HTERT RPE-1 (cell line): Measurements from ENCODE around the gene CEMIP2.
"Not testable (repeated sequence)": the region's sequence is repeated elsewhere in the genome, so short reads cannot be mapped to it uniquely, and the experiment has no call there.

Experiments used
- in situ Hi-C: fragments of 300-500 bp; cut with MboI; formaldehyde crosslinking; loops from 4 replicates; pipeline ENCODE4 v1.14.3; 2020; ENCODE audit warnings: low sequenced_read_pairs

Gene CEMIP2, protein sequence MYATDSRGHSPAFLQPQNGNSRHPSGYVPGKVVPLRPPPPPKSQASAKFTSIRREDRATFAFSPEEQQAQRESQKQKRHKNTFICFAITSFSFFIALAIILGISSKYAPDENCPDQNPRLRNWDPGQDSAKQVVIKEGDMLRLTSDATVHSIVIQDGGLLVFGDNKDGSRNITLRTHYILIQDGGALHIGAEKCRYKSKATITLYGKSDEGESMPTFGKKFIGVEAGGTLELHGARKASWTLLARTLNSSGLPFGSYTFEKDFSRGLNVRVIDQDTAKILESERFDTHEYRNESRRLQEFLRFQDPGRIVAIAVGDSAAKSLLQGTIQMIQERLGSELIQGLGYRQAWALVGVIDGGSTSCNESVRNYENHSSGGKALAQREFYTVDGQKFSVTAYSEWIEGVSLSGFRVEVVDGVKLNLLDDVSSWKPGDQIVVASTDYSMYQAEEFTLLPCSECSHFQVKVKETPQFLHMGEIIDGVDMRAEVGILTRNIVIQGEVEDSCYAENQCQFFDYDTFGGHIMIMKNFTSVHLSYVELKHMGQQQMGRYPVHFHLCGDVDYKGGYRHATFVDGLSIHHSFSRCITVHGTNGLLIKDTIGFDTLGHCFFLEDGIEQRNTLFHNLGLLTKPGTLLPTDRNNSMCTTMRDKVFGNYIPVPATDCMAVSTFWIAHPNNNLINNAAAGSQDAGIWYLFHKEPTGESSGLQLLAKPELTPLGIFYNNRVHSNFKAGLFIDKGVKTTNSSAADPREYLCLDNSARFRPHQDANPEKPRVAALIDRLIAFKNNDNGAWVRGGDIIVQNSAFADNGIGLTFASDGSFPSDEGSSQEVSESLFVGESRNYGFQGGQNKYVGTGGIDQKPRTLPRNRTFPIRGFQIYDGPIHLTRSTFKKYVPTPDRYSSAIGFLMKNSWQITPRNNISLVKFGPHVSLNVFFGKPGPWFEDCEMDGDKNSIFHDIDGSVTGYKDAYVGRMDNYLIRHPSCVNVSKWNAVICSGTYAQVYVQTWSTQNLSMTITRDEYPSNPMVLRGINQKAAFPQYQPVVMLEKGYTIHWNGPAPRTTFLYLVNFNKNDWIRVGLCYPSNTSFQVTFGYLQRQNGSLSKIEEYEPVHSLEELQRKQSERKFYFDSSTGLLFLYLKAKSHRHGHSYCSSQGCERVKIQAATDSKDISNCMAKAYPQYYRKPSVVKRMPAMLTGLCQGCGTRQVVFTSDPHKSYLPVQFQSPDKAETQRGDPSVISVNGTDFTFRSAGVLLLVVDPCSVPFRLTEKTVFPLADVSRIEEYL (N-terminal part only)

GRCh38 chr9:71768388-71769174 is at the start of gene CEMIP2:
Gene CEMIP2 (minus strand): TSS chr9:71768513. CDS start chr9:71750373, 18,140 bp downstream.
- in situ Hi-C loops, result no loop called here

GRCh38 chr9:71816916-71817451 is 48.7 kb upstream of the CEMIP2 start:
- in situ Hi-C loops, result no loop called here

DNA sequence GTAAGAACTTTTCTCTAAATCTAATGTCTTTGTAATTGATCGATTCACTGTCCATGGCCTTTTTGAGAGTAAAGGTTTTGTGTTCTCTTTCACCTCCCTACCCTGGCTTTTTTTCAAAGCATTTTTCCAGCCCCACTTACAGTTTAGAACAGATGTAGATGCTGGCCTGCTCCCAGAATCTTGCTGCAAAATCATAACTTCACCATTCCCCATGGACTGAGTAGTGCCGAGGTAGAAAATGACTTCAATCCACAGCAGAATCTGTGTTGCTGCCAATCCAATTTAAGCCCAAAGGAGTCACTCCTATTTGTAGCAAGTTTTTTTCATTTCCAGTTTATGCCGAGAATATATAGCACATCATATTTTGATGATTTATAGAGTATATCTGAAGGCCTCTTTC is 46.5 kb upstream of the CEMIP2 start:
- in situ Hi-C loops, result no loop called here

DNA sequence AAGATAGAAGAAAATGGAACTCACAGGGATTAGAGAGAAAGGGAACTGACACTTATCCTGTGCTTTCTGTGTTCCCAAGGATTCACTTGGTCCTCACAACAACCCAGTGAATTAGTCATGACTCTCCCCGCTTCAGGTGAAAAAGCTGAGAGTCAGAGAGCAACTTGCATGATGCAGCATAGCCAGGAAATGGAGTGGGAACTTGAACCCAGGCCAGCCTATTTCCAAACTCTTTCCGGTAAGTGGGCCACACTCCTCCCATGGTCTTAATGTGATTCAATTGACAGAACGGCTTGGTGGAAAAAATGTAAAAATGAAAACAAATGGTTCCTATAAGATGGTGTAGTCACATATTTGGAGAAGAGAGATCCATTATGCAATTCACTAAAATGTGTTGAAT is 45.9 kb upstream of the CEMIP2 start:
- in situ Hi-C loops, result no loop called here

- in situ Hi-C loops, result no loop called here
These were observed 44.1 kb upstream of the CEMIP2 start for GRCh38 chr9:71812385-71812784.

DNA sequence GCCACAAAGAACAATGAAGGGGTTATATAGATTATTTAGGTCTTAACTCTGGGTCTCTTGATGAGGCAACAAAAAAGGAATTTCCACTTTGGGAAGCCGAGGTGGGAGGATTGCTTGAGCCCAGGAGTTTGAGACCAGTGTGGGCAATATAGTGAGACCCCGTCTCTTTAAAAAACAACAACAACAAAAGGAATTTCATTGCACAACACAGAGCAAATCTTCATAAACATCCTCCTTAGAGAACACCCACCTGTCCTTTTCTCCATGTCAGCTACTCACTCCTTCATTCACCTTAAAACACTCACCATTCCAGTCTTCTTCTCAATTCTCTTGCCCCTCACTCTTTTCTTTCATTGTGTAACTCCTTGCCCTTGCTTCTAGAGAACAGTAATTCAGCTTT is 39.8 kb upstream of the CEMIP2 start:
- in situ Hi-C loops, result no loop called here

GRCh38 chr9:71806901-71807307 is 38.6 kb upstream of the CEMIP2 start:
- in situ Hi-C loops, result no loop called here

DNA sequence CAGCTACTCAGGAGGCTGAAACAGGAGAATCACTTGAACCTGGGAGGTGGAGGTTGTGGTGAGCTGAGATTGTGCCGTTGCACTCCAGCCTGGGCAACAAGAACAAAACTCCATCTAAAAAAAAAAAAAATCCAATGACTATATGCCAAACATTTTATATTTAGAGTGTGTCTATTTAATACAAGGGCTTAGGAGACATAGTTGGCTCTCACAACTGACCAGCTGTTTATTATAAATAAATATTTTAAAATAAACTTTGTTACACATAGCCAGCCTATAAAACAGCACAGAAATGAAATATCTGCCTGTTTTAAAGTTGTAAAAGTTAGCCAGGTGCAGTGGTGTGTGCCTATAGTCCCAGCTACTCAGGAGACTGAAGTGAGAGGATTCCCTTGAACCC is 36.8 kb upstream of the CEMIP2 start:
- in situ Hi-C loops, result not testable (repeated sequence)

DNA sequence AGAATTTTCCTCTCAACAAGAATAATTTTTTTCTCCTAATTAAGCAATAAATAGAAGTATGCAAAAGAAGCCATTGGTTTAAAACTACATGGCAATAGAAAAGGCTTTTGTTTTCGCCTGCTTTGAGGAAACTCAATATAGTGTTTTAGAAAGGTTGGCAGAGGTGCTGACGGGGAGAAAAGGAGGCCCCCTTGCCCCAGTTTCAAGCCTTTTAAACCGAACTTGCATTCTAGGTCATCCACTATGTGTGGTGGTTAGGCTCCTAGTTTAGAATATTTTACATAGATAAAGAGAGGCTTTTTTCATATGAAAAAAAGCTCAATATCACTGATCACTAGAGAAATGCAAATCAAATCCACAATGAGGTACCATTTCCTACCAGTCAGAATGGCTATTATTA is 33.5 kb upstream of the CEMIP2 start:
- in situ Hi-C loops, result no loop called here

DNA sequence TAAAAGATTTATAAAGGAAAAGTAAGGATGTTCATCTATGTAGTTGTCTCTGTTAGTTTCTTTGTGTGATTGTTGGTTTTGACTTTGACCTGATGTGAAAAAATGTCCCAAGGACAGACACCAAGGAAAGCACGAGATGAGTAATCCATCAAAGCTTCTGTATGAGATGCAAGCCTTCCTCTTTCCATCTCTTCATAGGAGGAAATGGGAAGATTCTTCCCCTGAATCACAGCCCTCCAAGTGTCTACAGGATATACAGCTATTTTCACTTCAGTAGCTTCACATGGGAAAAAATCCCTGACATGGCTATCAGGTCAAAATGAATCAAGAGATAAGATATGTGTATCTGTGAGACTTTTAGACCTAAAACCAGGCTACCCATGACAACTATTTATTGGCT is 29.0 kb upstream of the CEMIP2 start:
- in situ Hi-C loops, result no loop called here

GRCh38 chr9:71796100-71796767 is 27.9 kb upstream of the CEMIP2 start:
- in situ Hi-C loops, result no loop called here

- in situ Hi-C loops, result no loop called here
These were observed 26.9 kb upstream of the CEMIP2 start for GRCh38 chr9:71795097-71795813.

DNA sequence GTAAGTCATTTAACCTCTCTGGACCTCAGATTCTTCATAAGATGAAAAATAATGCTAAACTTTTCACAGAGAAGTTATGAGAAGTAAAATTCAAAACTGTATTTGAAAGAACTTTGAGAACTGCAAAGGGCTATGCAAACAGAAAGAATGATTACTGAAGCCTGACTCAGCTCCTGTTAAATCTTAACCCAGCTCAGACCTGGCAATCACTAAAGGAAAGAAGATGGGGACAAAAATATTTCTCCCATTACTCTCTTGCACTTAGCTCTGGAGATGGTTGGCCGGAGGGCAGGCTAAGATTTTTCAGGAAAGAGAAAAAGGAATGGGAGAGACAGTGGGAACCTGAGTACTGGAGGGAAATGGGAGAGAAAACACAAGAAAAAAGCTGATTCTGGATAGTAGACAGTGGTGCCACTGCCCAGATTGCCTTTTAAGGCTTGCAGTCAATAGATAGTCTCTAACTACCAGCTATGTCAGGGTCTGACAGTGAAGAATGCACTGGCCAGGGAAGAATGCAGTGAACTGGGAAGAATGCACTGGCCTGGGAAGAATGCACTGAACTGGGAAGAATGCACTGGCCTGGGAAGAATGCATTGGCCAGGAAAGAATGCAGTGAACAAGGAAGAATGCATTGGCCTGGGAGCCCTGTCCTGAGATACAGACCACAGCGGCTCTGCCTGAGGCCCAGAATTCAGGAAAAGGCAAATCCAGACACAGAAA is 25.2 kb upstream of the CEMIP2 start:
- in situ Hi-C loops, result no loop called here

DNA sequence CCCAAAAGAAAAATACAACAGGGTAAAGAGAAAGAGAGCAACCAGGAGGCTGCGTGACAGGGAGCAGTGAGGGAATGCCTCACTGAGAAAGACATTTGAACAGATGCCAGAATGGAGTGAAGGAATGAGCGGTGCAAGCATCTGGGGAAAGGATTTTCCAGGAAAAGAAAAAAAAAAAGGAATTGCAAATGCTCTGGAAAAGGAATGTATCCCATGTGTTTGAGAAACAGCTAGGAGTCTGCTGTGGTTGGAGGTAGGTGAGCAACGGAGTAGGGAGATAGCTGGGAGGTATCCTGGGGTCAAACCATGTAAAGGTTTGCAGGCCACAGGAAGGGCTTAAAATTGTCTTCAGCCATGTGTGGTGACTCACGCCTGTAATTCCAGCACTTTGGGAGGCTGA is 23.6 kb upstream of the CEMIP2 start:
- in situ Hi-C loops, result no loop called here

GRCh38 chr9:71790296-71790695 is 22.0 kb upstream of the CEMIP2 start:
- in situ Hi-C loops, result no loop called here

DNA sequence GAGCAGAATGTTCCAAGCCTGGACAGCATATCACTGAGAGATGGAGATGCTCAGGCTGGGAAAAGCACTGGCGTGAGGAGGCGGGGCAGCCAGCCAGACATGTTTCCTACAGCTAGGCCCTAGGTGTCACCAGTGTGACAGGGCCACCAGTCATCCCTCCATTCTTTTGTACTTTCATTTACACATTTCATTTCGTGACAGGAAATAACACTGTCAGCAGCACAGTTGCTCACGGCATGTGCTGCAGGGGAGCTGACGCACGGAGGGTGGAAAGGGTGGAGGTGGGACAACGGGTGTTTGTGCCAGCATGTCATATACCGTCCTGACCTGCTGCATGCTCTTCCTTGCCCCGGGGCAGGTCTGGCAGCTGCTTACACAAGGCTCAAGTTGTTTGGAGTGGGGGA is 14.8 kb upstream of the CEMIP2 start:
- in situ Hi-C loops, result no loop called here

DNA sequence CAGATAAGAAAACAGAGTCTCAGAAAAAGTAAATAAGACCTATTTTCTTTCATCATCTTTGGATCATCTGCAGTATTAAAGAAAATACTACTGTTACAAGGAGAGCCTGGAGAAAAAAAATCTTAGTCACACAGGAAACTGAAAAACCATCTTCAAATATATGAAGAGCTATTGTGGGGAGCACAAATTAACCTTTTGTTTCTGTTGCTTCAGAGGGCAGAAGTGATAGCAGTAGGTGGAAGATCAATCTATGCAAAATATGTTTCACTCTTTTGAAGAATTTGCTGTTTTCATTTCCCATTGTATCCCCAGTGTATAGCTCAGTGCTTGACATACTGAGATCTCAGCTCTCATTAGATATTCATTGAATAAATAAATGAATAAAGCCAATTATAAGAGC is 13.1 kb upstream of the CEMIP2 start:
- in situ Hi-C loops, result no loop called here

DNA sequence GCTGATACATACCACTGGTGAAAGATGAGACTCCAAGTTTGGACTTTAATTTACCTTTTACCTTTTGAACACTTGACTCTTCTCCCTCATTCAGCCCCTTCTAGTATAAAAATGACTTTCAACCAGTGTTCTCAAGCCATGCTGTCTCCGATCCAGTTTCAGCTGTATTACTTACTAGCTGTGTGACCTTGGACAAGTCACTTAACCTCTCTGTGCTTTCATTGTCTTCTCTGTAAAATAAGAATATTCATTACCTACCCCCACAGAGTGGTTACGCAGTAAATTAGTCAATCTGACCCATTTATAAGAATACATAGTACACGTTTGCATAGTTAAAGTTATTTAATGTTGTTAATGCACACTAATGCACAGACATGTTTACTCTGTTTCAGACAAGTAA is 12.6 kb upstream of the CEMIP2 start:
- in situ Hi-C loops, result no loop called here
